ENCODE results near the gene LRRN4. TPM values are rescaled to one million over a fixed set of nuclear protein-coding genes. Genes with fewer than 3 reads are reported as not detected.

The LRRN4 gene
- total RNA-seq, 1 donor from 2014 or later: not detected

GRCh38 chr20:6061544-6061943 lies 7.7 kb upstream of the LRRN4 start:
- Histone ChIP-seq H3K27ac (no peak overlapping the region), H3K36me3 (no peaks in the 10 kb centered on the region), H3K4me3 (no peak overlapping the region), H3K27me3 (no peaks in the 10 kb centered on the region), H3K4me1 (no peaks in the 10 kb centered on the region), H3K9me3 (no peaks in the 10 kb centered on the region)
- TF ChIP-seq POLR2A (IDR thresholded peaks at IDR 0.05) (no peak), CTCF (IDR thresholded peaks at IDR 0.05) (no peak), POLR2AphosphoS5 (IDR thresholded peaks at IDR 0.05; ENCODE audit: insufficient read depth in 1 of 2, low read depth in 1 of 2) (no peak)
- DNase-seq (ENCODE audit: extremely low spot score in 2 of 2): no peak
- intact Hi-C loops (cut with DNase I): no loop called here

GRCh38 chr20:6060213-6060612 lies 6.4 kb upstream of the LRRN4 start:
- no peak overlapping the region for H3K27ac ChIP-seq
- DNase-seq (ENCODE audit: extremely low spot score in 2 of 2): no peak
- no peaks in the 10 kb centered on the region for H3K36me3 ChIP-seq
- no peaks in the 10 kb centered on the region for H3K4me1 ChIP-seq
- no peak overlapping the region for H3K4me3 ChIP-seq
- intact Hi-C loops (cut with DNase I): no loop called here
- H3K9me3 ChIP-seq: no peaks in the 10 kb centered on the region
- TF ChIP-seq POLR2A (IDR thresholded peaks at IDR 0.05) (no peak), POLR2AphosphoS5 (IDR thresholded peaks at IDR 0.05; ENCODE audit: insufficient read depth in 1 of 2, low read depth in 1 of 2) (no peak), CTCF (IDR thresholded peaks at IDR 0.05) (no peak)
- H3K27me3 ChIP-seq: no peaks in the 10 kb centered on the region

- intact Hi-C loops (cut with DNase I): no loop called here
- no peak for DNase-seq (ENCODE audit: extremely low spot score in 2 of 2)
- Histone ChIP-seq H3K36me3 (no peaks in the 10 kb centered on the region), H3K4me1 (no peaks in the 10 kb centered on the region), H3K4me3 (no peak overlapping the region), H3K27me3 (no peaks in the 10 kb centered on the region), H3K27ac (no peak overlapping the region), H3K9me3 (no peaks in the 10 kb centered on the region)
- TF ChIP-seq POLR2A (IDR thresholded peaks at IDR 0.05): no peak
These were observed 4.9 kb upstream of the LRRN4 start for GRCh38 chr20:6058684-6059295.

GRCh38 chr20:6057691-6058090 lies 3.8 kb upstream of the LRRN4 start:
- DNase-seq (ENCODE audit: extremely low spot score in 2 of 2): no peak

GRCh38 chr20:6057139-6057538 lies 3.3 kb upstream of the LRRN4 start:
- H3K9me3 ChIP-seq: no peaks in the 10 kb centered on the region
- no peak for DNase-seq (ENCODE audit: extremely low spot score in 2 of 2)
- no peak overlapping the region for H3K4me3 ChIP-seq
- H3K36me3 ChIP-seq: no peaks in the 10 kb centered on the region
- H3K4me1 ChIP-seq: peaks cover 7% of the 10 kb centered on the region
- H3K27me3 ChIP-seq: no peaks in the 10 kb centered on the region
- no peak overlapping the region for H3K27ac ChIP-seq
- TF ChIP-seq POLR2AphosphoS5 (IDR thresholded peaks at IDR 0.05; ENCODE audit: insufficient read depth in 1 of 2, low read depth in 1 of 2): no peak
- TF ChIP-seq POLR2A (IDR thresholded peaks at IDR 0.05): no peak
- intact Hi-C loops (cut with DNase I): no loop called here

More at GRCh38 chr20:6057691-6058090, 3.8 kb upstream of the LRRN4 start:
- H3K4me3 ChIP-seq: no peak overlapping the region
- H3K4me1 ChIP-seq: peaks cover 1% of the 10 kb centered on the region
- H3K27ac ChIP-seq: no peak overlapping the region
- H3K36me3 ChIP-seq: no peaks in the 10 kb centered on the region
- H3K9me3 ChIP-seq: no peaks in the 10 kb centered on the region
- TF ChIP-seq POLR2A (IDR thresholded peaks at IDR 0.05): no peak
- no peak for TF ChIP-seq POLR2AphosphoS5 (IDR thresholded peaks at IDR 0.05; ENCODE audit: insufficient read depth in 1 of 2, low read depth in 1 of 2)
- no peak for TF ChIP-seq CTCF (IDR thresholded peaks at IDR 0.05)
- no peaks in the 10 kb centered on the region for H3K27me3 ChIP-seq
- intact Hi-C loops (cut with DNase I): no loop called here

- intact Hi-C loops (cut with DNase I): no loop called here
- peaks cover 10% of the 10 kb centered on the region for H3K4me1 ChIP-seq
- H3K27ac ChIP-seq: no peak overlapping the region
- TF ChIP-seq POLR2AphosphoS5 (IDR thresholded peaks at IDR 0.05; ENCODE audit: insufficient read depth in 1 of 2, low read depth in 1 of 2) (no peak), POLR2A (IDR thresholded peaks at IDR 0.05) (no peak), CTCF (IDR thresholded peaks at IDR 0.05) (no peak)
- no peaks in the 10 kb centered on the region for H3K36me3 ChIP-seq
- H3K9me3 ChIP-seq: no peaks in the 10 kb centered on the region
- DNase-seq (ENCODE audit: extremely low spot score in 2 of 2): no peak
- H3K4me3 ChIP-seq: no peak overlapping the region
- no peaks in the 10 kb centered on the region for H3K27me3 ChIP-seq
These were observed 2.2 kb upstream of the LRRN4 start for GRCh38 chr20:6055981-6056569.
